ENCODE results near the gene RHBDL1.

DNA sequence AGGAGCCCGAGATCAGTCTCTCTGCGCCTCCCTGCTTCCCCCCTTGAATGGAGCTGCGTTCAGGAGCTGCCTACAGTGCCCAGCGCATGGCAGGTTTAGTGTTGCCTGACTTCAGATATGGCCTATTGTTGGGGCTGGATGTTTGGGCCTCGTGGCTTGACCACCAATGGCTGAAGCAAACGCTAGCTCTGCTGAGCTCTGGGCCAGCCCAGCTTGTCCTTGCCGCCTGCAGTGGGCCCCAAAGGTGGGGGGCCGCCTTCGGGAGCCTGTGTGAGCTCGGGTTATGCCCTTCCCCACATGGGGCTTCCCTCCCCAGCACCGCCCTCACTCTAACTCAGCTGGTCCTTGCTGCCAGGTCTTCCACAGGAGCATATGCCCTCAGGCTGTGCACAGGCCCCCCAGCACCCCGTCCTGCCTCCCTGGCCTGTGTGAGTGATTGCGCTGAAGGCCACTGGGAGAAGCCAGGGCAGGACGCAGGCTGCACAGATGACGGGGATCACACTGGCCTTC, 37.4 kb upstream of the RHBDL1 start:
- TF ChIP-seq, protein P1, sequence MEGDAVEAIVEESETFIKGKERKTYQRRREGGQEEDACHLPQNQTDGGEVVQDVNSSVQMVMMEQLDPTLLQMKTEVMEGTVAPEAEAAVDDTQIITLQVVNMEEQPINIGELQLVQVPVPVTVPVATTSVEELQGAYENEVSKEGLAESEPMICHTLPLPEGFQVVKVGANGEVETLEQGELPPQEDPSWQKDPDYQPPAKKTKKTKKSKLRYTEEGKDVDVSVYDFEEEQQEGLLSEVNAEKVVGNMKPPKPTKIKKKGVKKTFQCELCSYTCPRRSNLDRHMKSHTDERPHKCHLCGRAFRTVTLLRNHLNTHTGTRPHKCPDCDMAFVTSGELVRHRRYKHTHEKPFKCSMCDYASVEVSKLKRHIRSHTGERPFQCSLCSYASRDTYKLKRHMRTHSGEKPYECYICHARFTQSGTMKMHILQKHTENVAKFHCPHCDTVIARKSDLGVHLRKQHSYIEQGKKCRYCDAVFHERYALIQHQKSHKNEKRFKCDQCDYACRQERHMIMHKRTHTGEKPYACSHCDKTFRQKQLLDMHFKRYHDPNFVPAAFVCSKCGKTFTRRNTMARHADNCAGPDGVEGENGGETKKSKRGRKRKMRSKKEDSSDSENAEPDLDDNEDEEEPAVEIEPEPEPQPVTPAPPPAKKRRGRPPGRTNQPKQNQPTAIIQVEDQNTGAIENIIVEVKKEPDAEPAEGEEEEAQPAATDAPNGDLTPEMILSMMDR (IDR thresholded peaks at IDR 0.05) = no peak
- TF ChIP-seq POLR2A (IDR thresholded peaks at IDR 0.05) (no peak), POLR2AphosphoS5 (IDR thresholded peaks at IDR 0.05; ENCODE audit: insufficient read depth in 1 of 2, low read depth in 1 of 2) (no peak)

Data from vagina (tissue), 2 donors.